ENCODE measurements around the gene TRERF1. TPM values are rescaled to one million over a fixed set of nuclear protein-coding genes. Genes with fewer than 3 reads are reported as not detected.

Gene TRERF1
- total RNA-seq, 1 donor: 6.5 TPM

- no peak overlapping the region for H3K4me3 ChIP-seq (ENCODE audit: low read depth, low read length)
- no peak for TF ChIP-seq CTCF (IDR thresholded peaks at IDR 0.05; ENCODE audit: insufficient read depth, low read depth, low read length)
- no peak for DNase-seq (ENCODE audit: low read depth)
Observed at GRCh38 chr6:42179261-42179944, 272.3 kb downstream of the TRERF1 start.

GRCh38 chr6:42177514-42178364 is 274.0 kb downstream of the TRERF1 start:
- no peak for TF ChIP-seq CTCF (IDR thresholded peaks at IDR 0.05; ENCODE audit: insufficient read depth, low read depth, low read length)
- peak overlapping the region; percentile 23 for H3K4me3 ChIP-seq (ENCODE audit: low read depth, low read length)
- DNase-seq (ENCODE audit: low read depth): no peak

GRCh38 chr6:42176981-42177380 is 274.7 kb downstream of the TRERF1 start:
- H3K4me3 ChIP-seq (ENCODE audit: low read depth, low read length): no peak overlapping the region
- no peak for DNase-seq (ENCODE audit: low read depth)
- TF ChIP-seq CTCF (IDR thresholded peaks at IDR 0.05; ENCODE audit: insufficient read depth, low read depth, low read length): no peak

GRCh38 chr6:42175860-42176259 is 275.9 kb downstream of the TRERF1 start:
- DNase-seq (ENCODE audit: low read depth): no peak
- no peak overlapping the region for H3K4me3 ChIP-seq (ENCODE audit: low read depth, low read length)
- peak; percentile 26 for TF ChIP-seq CTCF (IDR thresholded peaks at IDR 0.05; ENCODE audit: insufficient read depth, low read depth, low read length)

Other genes starting within 250 kb of the TRERF1 start
- 47.0 and 66.5 TPM in 2 replicates for gene MRPS10, start 234.1 kb downstream of the TRERF1 start, total RNA-seq
- 18.4 and 30.7 TPM in 2 replicates for gene UBR2, start 112.1 kb upstream of the TRERF1 start, total RNA-seq